A549 (cell line): ENCODE data around the gene IL1RN. TPM values are rescaled to one million over a fixed set of nuclear protein-coding genes. Genes with fewer than 3 reads are reported as not detected.

Source experiments
- ATAC-seq, 2 experiments: fragments of 200-7000 bp in 1 of 2; fragments of >200 bp in 1 of 2; cut with Nextera tagmentation in 1 of 2; cut with Tn5 transposase in 1 of 2; 3 replicates each; pipeline versions ENCODE4 v1.8.0 to v1.9.1; 2018 to 2020; ENCODE audit warnings: mild to moderate bottlenecking in 1 of 2, moderate library complexity in 1 of 2
- CTCF ChIA-PET: fragments of 300-600 bp; sonication (Branson Sonifier 250); formaldehyde crosslinking; extraction: SDS; loops from one replicate; lab custom pipeline; 2021; ENCODE audit warnings: antibody characterized with exemption, inconsistent platforms; lab: Yijun Ruan, JAX
- POLR2A ChIA-PET: fragments of 350-600 bp; formaldehyde crosslinking; extraction: SDS; loops from one replicate; lab custom pipeline; 2021; ENCODE audit warnings: antibody characterized with exemption, inconsistent platforms; lab: Yijun Ruan, JAX
- DNase-seq, 2 experiments: peaks; one replicate each; pipeline versions ENCODE4 v3.0.0 to v3.0.0-alpha.2; 2011 to 2016; ENCODE audit warnings: low read depth in 1 of 2, low spot score in 1 of 2
- FAIRE-seq: peaks from 2 replicates; lab custom pipeline; 2011; peaks lifted over from hg19 to GRCh38; lab: Jason Lieb, UNC
- H3K27ac ChIP-seq, 2 experiments: fragments of >200 bp; sonication (Bioruptor Twin); formaldehyde crosslinking; 3 replicates each; pipeline ENCODE4 v1.5.1; 2016 to 2017
- H3K4me1 ChIP-seq: fragments of >200 bp; sonication (Bioruptor Twin); formaldehyde crosslinking; 3 replicates; pipeline ENCODE4 v1.6.1; 2016
- H3K4me2 ChIP-seq: fragments of >200 bp; sonication (Bioruptor Twin); formaldehyde crosslinking; 3 replicates; pipeline ENCODE4 v1.6.1; 2016
- H3K4me3 ChIP-seq: fragments of >200 bp; sonication (Bioruptor Twin); formaldehyde crosslinking; 3 replicates; pipeline ENCODE4 v1.5.1; 2016
- H3K9me3 ChIP-seq: fragments of >200 bp; sonication (Bioruptor Twin); formaldehyde crosslinking; 3 replicates; pipeline ENCODE4 v1.6.1; 2016
- ATOH8 ChIP-seq: fragments of 250-450 bp; sonication (Bioruptor Pico); IDR thresholded peaks from 2 replicates; pipeline ENCODE4 v1.5.0; 2020; ENCODE audit warnings: low read depth, mild to moderate bottlenecking, moderate library complexity
- CEBPB ChIP-seq, 2 experiments: fragments of >200 bp in 1 of 2; sonication (Bioruptor Twin) in 1 of 2; formaldehyde crosslinking in 1 of 2; IDR thresholded peaks; 2 replicates each; pipeline ENCODE4 v1.6.1; 2012 to 2016
- CHD4 ChIP-seq: fragments of 200-600 bp; sonication (generic); IDR thresholded peaks from 2 replicates; pipeline ENCODE4 v1.6.1; 2016; ENCODE audit warnings: antibody characterized with exemption, mild to moderate bottlenecking, borderline replicate concordance
- EHF ChIP-seq: fragments of 250-450 bp; sonication (Bioruptor Pico); IDR thresholded peaks from 2 replicates; pipeline ENCODE4 v1.5.0; 2020; ENCODE audit warnings: mild to moderate bottlenecking
- EHMT2 ChIP-seq: fragments of 200-600 bp; sonication (generic); IDR thresholded peaks from 2 replicates; pipeline ENCODE4 v1.6.1; 2016; ENCODE audit warnings: antibody characterized with exemption, low read depth, mild to moderate bottlenecking, moderate library complexity
- FOSL2 ChIP-seq, 2 experiments: fragments of 450-650 bp in 1 of 2; fragments of >200 bp in 1 of 2; sonication (Bioruptor Twin) in 1 of 2; formaldehyde crosslinking; IDR thresholded peaks; 2 replicates each; pipeline versions ENCODE4 v1.5.0 to v1.6.1; 2016 to 2020; ENCODE audit warnings: mild to moderate bottlenecking in 1 of 2, moderate library complexity in 1 of 2
- GATA3 ChIP-seq: IDR thresholded peaks from 2 replicates; pipeline ENCODE4 v1.6.1; 2012; ENCODE audit warnings: borderline replicate concordance
- HDAC2 ChIP-seq: fragments of 200-600 bp; sonication (generic); IDR thresholded peaks from 2 replicates; pipeline ENCODE4 v1.6.1; 2016
- HOXA7 ChIP-seq: fragments of 250-450 bp; sonication (Bioruptor Pico); IDR thresholded peaks from 2 replicates; pipeline ENCODE4 v1.5.0; 2020; ENCODE audit warnings: mild to moderate bottlenecking, moderate library complexity
- HOXB13 ChIP-seq: fragments of 250-450 bp; sonication (Bioruptor Pico); IDR thresholded peaks from 2 replicates; pipeline ENCODE4 v1.5.0; 2020; ENCODE audit warnings: low read depth, mild to moderate bottlenecking, moderate library complexity
- JUN ChIP-seq, 2 experiments: fragments of >200 bp; sonication (Bioruptor Twin); formaldehyde crosslinking; IDR thresholded peaks; 2 replicates in 1 of 2; 3 replicates in 1 of 2; pipeline ENCODE4 v1.6.1; 2016 to 2017
- KDM1A ChIP-seq: fragments of 200-600 bp; sonication (generic); IDR thresholded peaks from 2 replicates; pipeline ENCODE4 v1.6.1; 2016; ENCODE audit warnings: low read depth, mild to moderate bottlenecking
- MAFK ChIP-seq: fragments of 450-650 bp; IDR thresholded peaks from 2 replicates; pipeline ENCODE4 v1.6.1; 2014; ENCODE audit not compliant: partially characterized antibody
- NPAS2 ChIP-seq: fragments of 250-450 bp; sonication (Bioruptor Pico); IDR thresholded peaks from 2 replicates; pipeline ENCODE4 v1.8.0; 2022; ENCODE audit warnings: mild to moderate bottlenecking, moderate library complexity, borderline replicate concordance
- POLR2A ChIP-seq: IDR thresholded peaks from 2 replicates; pipeline ENCODE4 v1.6.1; 2012; ENCODE audit warnings: mild to moderate bottlenecking, low read length
- RAD21 ChIP-seq, 2 experiments: fragments of >200 bp in 1 of 2; sonication (Bioruptor Twin) in 1 of 2; formaldehyde crosslinking in 1 of 2; IDR thresholded peaks in 1 of 2; conservative IDR thresholded peaks in 1 of 2; 2 replicates in 1 of 2; 3 replicates in 1 of 2; pipeline ENCODE4 v1.6.1; 2012 to 2018; ENCODE audit warnings: inconsistent platforms in 1 of 2
- RFX5 ChIP-seq: fragments of 450-650 bp; IDR thresholded peaks from 2 replicates; pipeline ENCODE4 v1.7.1; 2014; ENCODE audit warnings: antibody characterized with exemption, mild to moderate bottlenecking, moderate library complexity
- SREBF2 ChIP-seq: fragments of 450-650 bp; IDR thresholded peaks from 2 replicates; pipeline ENCODE4 v1.6.1; 2014; ENCODE audit warnings: mild to moderate bottlenecking, moderate library complexity
- TP53 ChIP-seq: fragments of 250-450 bp; sonication (Bioruptor Pico); IDR thresholded peaks from 2 replicates; pipeline ENCODE4 v1.5.0; 2021; ENCODE audit warnings: mild to moderate bottlenecking, moderate library complexity
- ZFP36 ChIP-seq: fragments of 450-650 bp; IDR thresholded peaks from 2 replicates; pipeline ENCODE4 v1.6.1; 2014; ENCODE audit warnings: borderline replicate concordance; ENCODE audit not compliant: partially characterized antibody
- WGBS: methylation state at CpG from one replicate; pipeline ENCODE4 v1.1.6; 2017; ENCODE audit errors: missing lambda C conversion rate; 5-methylcytosine and 5-hydroxymethylcytosine counted together
- polyA plus RNA-seq, 4 experiments: library from polyadenylated mRNA; depleted of rRNA in 3 of 4; stranded (reverse); fragments of >200 nt; fragmentation: RNase III in 1 of 4; extraction: RNeasy Plus Mini Kit Qiagen cat#74134 plus additional on column Dnase treatment in 1 of 4; gene quantifications; 2 replicates in 3 of 4; 3 replicates in 1 of 4; pipeline ENCODE4 v1.2.3, GENCODE V29; 2011 to 2017
- TF ChIP-seq, protein P1 (sequence below): fragments of 200-600 bp; sonication (generic); IDR thresholded peaks from 2 replicates; pipeline ENCODE4 v1.6.1; 2016; ENCODE audit warnings: antibody characterized with exemption, mild to moderate bottlenecking, moderate library complexity
- TF ChIP-seq, protein P2 (sequence below): IDR thresholded peaks from 2 replicates; pipeline ENCODE4 v1.6.1; 2012; ENCODE audit warnings: low read depth, borderline replicate concordance
- TF ChIP-seq, protein P3 (sequence below): fragments of >200 bp; sonication (Bioruptor Twin); formaldehyde crosslinking; IDR thresholded peaks from 2 replicates; pipeline ENCODE4 v1.6.1; 2016

The IL1RN gene
- polyA plus RNA-seq, 2 of the 4 experiments (the other 2 are of a cell fraction) = 0.13 TPM; not detected in 1

- 67% methylated on average over 2 of the region's 2 CpGs for WGBS
- TF ChIP-seq JUN (IDR thresholded peaks at IDR 0.05) (no peak), NPAS2 (CRISPR knock-in tag) (no peak), CHD4 (no peak), MAFK (no peak), HOXA7 (CRISPR knock-in tag) (no peak), TP53 (CRISPR knock-in tag) (no peak), FOSL2 (IDR thresholded peaks at IDR 0.05) (no peak), FOSL2 (CRISPR knock-in tag; IDR thresholded peaks at IDR 0.05) (no peak), HOXB13 (CRISPR knock-in tag) (no peak), ZFP36 (no peak)
- TF ChIP-seq, protein P1, sequence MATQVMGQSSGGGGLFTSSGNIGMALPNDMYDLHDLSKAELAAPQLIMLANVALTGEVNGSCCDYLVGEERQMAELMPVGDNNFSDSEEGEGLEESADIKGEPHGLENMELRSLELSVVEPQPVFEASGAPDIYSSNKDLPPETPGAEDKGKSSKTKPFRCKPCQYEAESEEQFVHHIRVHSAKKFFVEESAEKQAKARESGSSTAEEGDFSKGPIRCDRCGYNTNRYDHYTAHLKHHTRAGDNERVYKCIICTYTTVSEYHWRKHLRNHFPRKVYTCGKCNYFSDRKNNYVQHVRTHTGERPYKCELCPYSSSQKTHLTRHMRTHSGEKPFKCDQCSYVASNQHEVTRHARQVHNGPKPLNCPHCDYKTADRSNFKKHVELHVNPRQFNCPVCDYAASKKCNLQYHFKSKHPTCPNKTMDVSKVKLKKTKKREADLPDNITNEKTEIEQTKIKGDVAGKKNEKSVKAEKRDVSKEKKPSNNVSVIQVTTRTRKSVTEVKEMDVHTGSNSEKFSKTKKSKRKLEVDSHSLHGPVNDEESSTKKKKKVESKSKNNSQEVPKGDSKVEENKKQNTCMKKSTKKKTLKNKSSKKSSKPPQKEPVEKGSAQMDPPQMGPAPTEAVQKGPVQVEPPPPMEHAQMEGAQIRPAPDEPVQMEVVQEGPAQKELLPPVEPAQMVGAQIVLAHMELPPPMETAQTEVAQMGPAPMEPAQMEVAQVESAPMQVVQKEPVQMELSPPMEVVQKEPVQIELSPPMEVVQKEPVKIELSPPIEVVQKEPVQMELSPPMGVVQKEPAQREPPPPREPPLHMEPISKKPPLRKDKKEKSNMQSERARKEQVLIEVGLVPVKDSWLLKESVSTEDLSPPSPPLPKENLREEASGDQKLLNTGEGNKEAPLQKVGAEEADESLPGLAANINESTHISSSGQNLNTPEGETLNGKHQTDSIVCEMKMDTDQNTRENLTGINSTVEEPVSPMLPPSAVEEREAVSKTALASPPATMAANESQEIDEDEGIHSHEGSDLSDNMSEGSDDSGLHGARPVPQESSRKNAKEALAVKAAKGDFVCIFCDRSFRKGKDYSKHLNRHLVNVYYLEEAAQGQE = no peak
- Histone ChIP-seq H3K4me1 (no peaks in the 10 kb centered on the region), H3K27ac (no peak overlapping the region), H3K4me3 (no peak overlapping the region), H3K4me2 (no peak overlapping the region), H3K9me3 (peaks cover 5% of the 10 kb centered on the region; the same call in 1 of the 3 replicates)
- ChIA-PET CTCF (interaction anchor here (0.6 to 1.6 kb wide), 3 partner anchors 32 to 97 kb away, joined by 3 to 4 read pairs (median 3); no protein-coding TSS in a partner anchor), POLR2A (no interaction called here)
- ATAC-seq (no peak), DNase-seq (no peak), FAIRE-seq (no peak)
These were observed 25.3 kb upstream of the IL1RN start for GRCh38 chr2:113102133-113102532.

- Histone ChIP-seq H3K4me2 (no peak overlapping the region), H3K27ac (no peak overlapping the region), H3K9me3 (no peaks in the 10 kb centered on the region), H3K4me3 (no peak overlapping the region), H3K4me1 (no peaks in the 10 kb centered on the region)
- DNase-seq = no peak
- TF ChIP-seq ATOH8 (CRISPR knock-in tag) (no peak), NPAS2 (CRISPR knock-in tag) (no peak), GATA3 (no peak), SREBF2 (no peak), RAD21 (conservative IDR thresholded peaks at IDR 0.05 in 1 of 2, IDR thresholded peaks at IDR 0.05 in 1 of 2) (no peak), HDAC2 (no peak), RFX5 (no peak), POLR2A (no peak), CEBPB (IDR thresholded peaks at IDR 0.05) (no peak), KDM1A (no peak), EHF (CRISPR knock-in tag) (no peak), EHMT2 (no peak)
- TF ChIP-seq, protein P2, sequence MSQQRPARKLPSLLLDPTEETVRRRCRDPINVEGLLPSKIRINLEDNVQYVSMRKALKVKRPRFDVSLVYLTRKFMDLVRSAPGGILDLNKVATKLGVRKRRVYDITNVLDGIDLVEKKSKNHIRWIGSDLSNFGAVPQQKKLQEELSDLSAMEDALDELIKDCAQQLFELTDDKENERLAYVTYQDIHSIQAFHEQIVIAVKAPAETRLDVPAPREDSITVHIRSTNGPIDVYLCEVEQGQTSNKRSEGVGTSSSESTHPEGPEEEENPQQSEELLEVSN = no peak
- TF ChIP-seq, protein P3, sequence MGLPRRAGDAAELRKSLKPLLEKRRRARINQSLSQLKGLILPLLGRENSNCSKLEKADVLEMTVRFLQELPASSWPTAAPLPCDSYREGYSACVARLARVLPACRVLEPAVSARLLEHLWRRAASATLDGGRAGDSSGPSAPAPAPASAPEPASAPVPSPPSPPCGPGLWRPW = no peak
- no peak for FAIRE-seq
- no peak for ATAC-seq
- ChIA-PET CTCF (interaction anchor here (1.6 to 2.3 kb wide), 2 partner anchors 23 to 35 kb away, joined by 4 to 9 read pairs; no protein-coding TSS in a partner anchor), POLR2A (no interaction called here)
- WGBS = 53% methylated on average over 4 of the region's 4 CpGs
These were observed 24.1 kb upstream of the IL1RN start for GRCh38 chr2:113103277-113103676.
